Fibroblast of skin of right quadriceps (primary cell): ENCODE measurements around the gene ARHGEF16.
A peak's percentile ranks its signal among the peaks of the same experiment; 100 is the strongest.

ENCODE experiments used
- DNase-seq: peaks from one replicate; pipeline ENCODE4 v3.0.0-alpha.2; 2013

Gene ARHGEF16

GRCh38 chr1:3505161-3505560 lies 50.7 kb downstream of the ARHGEF16 start:
- no peak for DNase-seq

GRCh38 chr1:3506041-3506440 lies 51.6 kb downstream of the ARHGEF16 start:
- DNase-seq, result no peak

GRCh38 chr1:3506943-3507342 lies 52.5 kb downstream of the ARHGEF16 start:
- no peak for DNase-seq

- no peak for DNase-seq
These were observed 53.3 kb downstream of the ARHGEF16 start for GRCh38 chr1:3507636-3508275.

- no peak for DNase-seq
These were observed 54.4 kb downstream of the ARHGEF16 start for GRCh38 chr1:3508757-3509415.

- DNase-seq, result no peak
These were observed 55.3 kb downstream of the ARHGEF16 start for GRCh38 chr1:3509721-3510120.

GRCh38 chr1:3510136-3510955 lies 55.9 kb downstream of the ARHGEF16 start:
- no peak for DNase-seq

- no peak for DNase-seq
These were observed 56.4 kb downstream of the ARHGEF16 start for GRCh38 chr1:3510956-3511250.

GRCh38 chr1:3511306-3511705 lies 56.8 kb downstream of the ARHGEF16 start:
- DNase-seq, result no peak

GRCh38 chr1:3511856-3512255 lies 57.4 kb downstream of the ARHGEF16 start:
- DNase-seq, result no peak

- no peak for DNase-seq
These were observed 59.9 kb downstream of the ARHGEF16 start for GRCh38 chr1:3514404-3514803.

GRCh38 chr1:3515272-3515671 lies 60.8 kb downstream of the ARHGEF16 start:
- no peak for DNase-seq

GRCh38 chr1:3515774-3516480 lies 61.5 kb downstream of the ARHGEF16 start:
- DNase-seq, result peak; percentile 26

- DNase-seq, result no peak
These were observed 62.0 kb downstream of the ARHGEF16 start for GRCh38 chr1:3516481-3516869.

GRCh38 chr1:3516911-3517675 lies 62.6 kb downstream of the ARHGEF16 start:
- DNase-seq, result no peak

- no peak for DNase-seq
These were observed 63.8 kb downstream of the ARHGEF16 start for GRCh38 chr1:3518256-3518655.

- no peak for DNase-seq
These were observed 64.3 kb downstream of the ARHGEF16 start for GRCh38 chr1:3518756-3519155.

GRCh38 chr1:3519301-3519885 lies 64.9 kb downstream of the ARHGEF16 start:
- no peak for DNase-seq

GRCh38 chr1:3520419-3521378 lies 66.2 kb downstream of the ARHGEF16 start:
- DNase-seq, result no peak

- no peak for DNase-seq
These were observed 67.0 kb downstream of the ARHGEF16 start for GRCh38 chr1:3521426-3521825.

- no peak for DNase-seq
These were observed 67.6 kb downstream of the ARHGEF16 start for GRCh38 chr1:3522112-3522511.
